Measurements from ENCODE around the gene ADAMTS3. TPM values are rescaled to one million over a fixed set of nuclear protein-coding genes. Genes with fewer than 3 reads are reported as not detected.

Gene ADAMTS3
- total RNA-seq, 1 donor from 2014 or later, result 2.7 TPM

- TF ChIP-seq POLR2AphosphoS5 (IDR thresholded peaks at IDR 0.05; ENCODE audit: insufficient read depth in 1 of 2, low read depth in 1 of 2) (no peak), POLR2A (IDR thresholded peaks at IDR 0.05) (no peak), CTCF (IDR thresholded peaks at IDR 0.05) (no peak)
- no peaks in the 10 kb centered on the region for H3K4me1 ChIP-seq
- no peak overlapping the region for H3K27ac ChIP-seq
- no peaks in the 10 kb centered on the region for H3K36me3 ChIP-seq
- DNase-seq (ENCODE audit: extremely low spot score in 2 of 2), result no peak
- no peak overlapping the region for H3K4me3 ChIP-seq
- no peaks in the 10 kb centered on the region for H3K9me3 ChIP-seq
- no peaks in the 10 kb centered on the region for H3K27me3 ChIP-seq
- intact Hi-C loops (cut with DNase I), result no loop called here
These were observed 171.7 kb downstream of the ADAMTS3 start for GRCh38 chr4:72397314-72397713.

DNA sequence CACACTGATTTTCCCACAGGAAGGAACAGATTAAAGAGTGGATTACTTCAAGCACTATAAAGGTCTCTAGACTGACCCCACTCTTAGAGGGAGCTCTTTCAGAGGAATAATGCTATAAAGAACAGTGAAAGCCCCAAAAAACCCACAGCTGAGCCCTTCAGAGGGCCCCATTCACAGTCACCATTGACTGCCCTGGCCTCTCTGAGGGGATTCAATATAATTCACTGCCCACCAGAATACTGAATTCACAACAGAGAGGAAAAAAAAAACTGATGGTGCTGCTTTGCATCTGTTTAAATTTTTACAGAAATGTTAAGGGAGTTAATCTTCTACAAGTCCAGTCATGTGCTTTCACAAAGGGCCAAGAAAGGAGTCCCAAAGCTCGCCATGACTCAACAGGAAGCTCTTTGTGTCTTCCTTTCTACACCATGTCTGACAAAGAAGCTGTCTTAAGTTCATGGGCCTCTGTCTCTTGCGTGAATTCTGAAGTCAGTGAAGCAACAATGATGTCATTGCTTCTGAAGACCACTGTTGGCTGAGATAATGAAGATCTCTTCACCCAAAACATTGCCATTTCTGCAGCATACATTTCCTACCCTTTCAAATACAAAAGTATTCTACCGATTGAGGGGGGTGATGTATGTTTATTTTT is 174.9 kb downstream of the ADAMTS3 start:
- H3K27me3 ChIP-seq, result no peaks in the 10 kb centered on the region
- no peaks in the 10 kb centered on the region for H3K36me3 ChIP-seq
- H3K27ac ChIP-seq, result no peak overlapping the region
- H3K4me1 ChIP-seq, result no peaks in the 10 kb centered on the region
- TF ChIP-seq CTCF (IDR thresholded peaks at IDR 0.05) (no peak), POLR2A (IDR thresholded peaks at IDR 0.05) (no peak), POLR2AphosphoS5 (IDR thresholded peaks at IDR 0.05; ENCODE audit: insufficient read depth in 1 of 2, low read depth in 1 of 2) (no peak)
- no peaks in the 10 kb centered on the region for H3K9me3 ChIP-seq
- intact Hi-C loops (cut with DNase I), result no loop called here
- DNase-seq (ENCODE audit: extremely low spot score in 2 of 2), result no peak
- no peak overlapping the region for H3K4me3 ChIP-seq

- Histone ChIP-seq H3K27ac (no peak overlapping the region), H3K9me3 (no peaks in the 10 kb centered on the region), H3K4me3 (no peak overlapping the region), H3K36me3 (no peaks in the 10 kb centered on the region), H3K27me3 (no peaks in the 10 kb centered on the region), H3K4me1 (no peaks in the 10 kb centered on the region)
- intact Hi-C loops (cut with DNase I), result no loop called here
- no peak for TF ChIP-seq CTCF (IDR thresholded peaks at IDR 0.05)
- TF ChIP-seq POLR2AphosphoS5 (IDR thresholded peaks at IDR 0.05; ENCODE audit: insufficient read depth in 1 of 2, low read depth in 1 of 2), result no peak
- TF ChIP-seq POLR2A (IDR thresholded peaks at IDR 0.05), result no peak
- DNase-seq (ENCODE audit: extremely low spot score in 2 of 2), result no peak
These were observed 177.7 kb downstream of the ADAMTS3 start for GRCh38 chr4:72391281-72391680.

DNA sequence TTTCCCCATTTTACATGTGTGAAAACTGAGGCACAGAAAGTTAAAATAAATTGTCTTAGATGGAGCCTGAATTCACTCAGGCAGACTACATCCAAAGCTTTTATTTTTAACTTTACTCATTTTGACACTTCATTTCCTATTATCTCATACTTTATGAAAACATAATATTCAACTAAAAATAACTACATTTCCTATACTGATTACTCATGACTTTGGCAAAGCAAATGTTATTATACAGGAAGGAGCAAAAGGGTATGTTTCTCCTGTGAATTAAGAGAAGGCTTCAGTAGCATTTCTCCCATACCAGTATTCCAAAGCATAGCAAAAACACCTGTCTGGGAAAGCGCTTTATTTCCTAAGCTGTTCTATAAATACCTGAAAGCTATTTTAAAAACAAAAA is 178.6 kb downstream of the ADAMTS3 start:
- TF ChIP-seq CTCF (IDR thresholded peaks at IDR 0.05), result no peak
- no peak for TF ChIP-seq POLR2AphosphoS5 (IDR thresholded peaks at IDR 0.05; ENCODE audit: insufficient read depth in 1 of 2, low read depth in 1 of 2)
- TF ChIP-seq POLR2A (IDR thresholded peaks at IDR 0.05), result no peak
- Histone ChIP-seq H3K27me3 (no peaks in the 10 kb centered on the region), H3K4me3 (no peak overlapping the region), H3K4me1 (no peaks in the 10 kb centered on the region), H3K27ac (no peak overlapping the region), H3K9me3 (no peaks in the 10 kb centered on the region), H3K36me3 (no peaks in the 10 kb centered on the region)
- DNase-seq (ENCODE audit: extremely low spot score in 2 of 2), result no peak
- intact Hi-C loops (cut with DNase I), result no loop called here

- no peak for TF ChIP-seq POLR2AphosphoS5 (IDR thresholded peaks at IDR 0.05; ENCODE audit: insufficient read depth in 1 of 2, low read depth in 1 of 2)
- TF ChIP-seq POLR2A (IDR thresholded peaks at IDR 0.05), result no peak
- TF ChIP-seq CTCF (IDR thresholded peaks at IDR 0.05), result no peak
These were observed 180.5 kb downstream of the ADAMTS3 start for GRCh38 chr4:72388521-72388920.

More at GRCh38 chr4:72388521-72388920, 180.5 kb downstream of the ADAMTS3 start:
- Histone ChIP-seq H3K36me3 (no peaks in the 10 kb centered on the region), H3K27me3 (no peaks in the 10 kb centered on the region), H3K27ac (no peak overlapping the region), H3K4me1 (no peaks in the 10 kb centered on the region), H3K4me3 (no peak overlapping the region), H3K9me3 (no peaks in the 10 kb centered on the region)
- no peak for DNase-seq (ENCODE audit: extremely low spot score in 2 of 2)
- intact Hi-C loops (cut with DNase I), result no loop called here
